Stomach (tissue), 9 donors: Measurements from ENCODE around the gene C1QTNF8. TPM values are rescaled to one million over a fixed set of nuclear protein-coding genes. Genes with fewer than 3 reads are reported as not detected.

Experiments used
- DNase-seq, 2 donors: peaks; one replicate each; pipeline versions ENCODE4 v3.0.0 to v3.0.0-alpha.2; 2013 to 2019
- H3K27ac ChIP-seq, 5 donors: fragments of 200-600 bp in 4 of 5; sonication (generic) in 4 of 5; one replicate each; pipeline ENCODE4 v1.5.1; 2013 to 2019; ENCODE audit warnings: mild to moderate bottlenecking in 1 of 5, moderate library complexity in 1 of 5
- H3K27me3 ChIP-seq, 3 donors: fragments of 200-600 bp; sonication (generic); one replicate each; pipeline ENCODE4 v1.5.1; 2017 to 2019; ENCODE audit warnings: mixed run types in 1 of 3
- H3K36me3 ChIP-seq, 4 donors: fragments of 200-600 bp; sonication (generic); 1 replicate in 3 of 4; 2 replicates in 1 of 4; pipeline ENCODE4 v1.5.1; 2016 to 2019
- H3K4me1 ChIP-seq, 4 donors: fragments of 200-600 bp; sonication (generic); one replicate each; pipeline ENCODE4 v1.5.1; 2016 to 2019
- H3K4me3 ChIP-seq, 4 donors: fragments of 200-600 bp; sonication (generic) in 3 of 4; one replicate each; pipeline ENCODE4 v1.5.1; 2016 to 2019; ENCODE audit warnings: mild to moderate bottlenecking in 1 of 4
- H3K9me3 ChIP-seq, 4 donors: fragments of 200-600 bp; sonication (generic); one replicate each; pipeline ENCODE4 v1.5.1; 2016 to 2019
- CTCF ChIP-seq, 7 experiments: fragments of 450-650 bp in 4 of 7; fragments of 200-600 bp in 3 of 7; sonication (generic) in 3 of 7; IDR thresholded peaks; one replicate each; pipeline ENCODE4 v1.5.1; 2016 to 2019; ENCODE audit warnings: antibody characterized with exemption in 7 of 7, control low read depth in 2 of 7, mild to moderate bottlenecking in 1 of 7
- EP300 ChIP-seq: sonication (generic); formaldehyde crosslinking; IDR thresholded peaks from one replicate; pipeline ENCODE4 v1.6.1; 2017; ENCODE audit warnings: antibody characterized with exemption
- POLR2A ChIP-seq, 4 donors: fragments of 450-650 bp; IDR thresholded peaks; one replicate each; pipeline ENCODE4 v1.6.1; 2016; ENCODE audit warnings: antibody characterized with exemption in 4 of 4, control low read depth in 2 of 4, mild to moderate bottlenecking in 1 of 4, moderate library complexity in 1 of 4
- POLR2AphosphoS5 ChIP-seq, 3 donors: sonication (generic); formaldehyde crosslinking; IDR thresholded peaks; one replicate each; pipeline ENCODE4 v1.6.1; 2016; ENCODE audit warnings: antibody characterized with exemption in 3 of 3
- WGBS, 5 donors: extraction: QIAGEN DNeasy Blood & Tissue Kit in 3 of 5; methylation state at CpG; one replicate each; pipeline versions ENCODE4 v1.1.5 to v1.1.7; 2013 to 2018; 5-methylcytosine and 5-hydroxymethylcytosine counted together
- intact Hi-C: fragments of 100-400 bp; cut with DNase I; formaldehyde crosslinking; loops from one replicate; pipeline ENCODE4 v1.15.1; 2023; ENCODE audit warnings: low total_unique reads
- polyA plus RNA-seq, 3 donors: library from polyadenylated mRNA; stranded (reverse); fragments of 200-250 nt; gene quantifications; one replicate each; pipeline ENCODE4 v1.2.3, GENCODE V29; 2013
- total RNA-seq, 5 donors: library from RNA; depleted of rRNA; stranded (reverse); fragments of >200 nt; gene quantifications; one replicate each; pipeline versions ENCODE4 v1.1.0 to v1.2.3, GENCODE V29; 2014 to 2016
- donor health status: healthy with polysubstance abuse.
- donor health status: Bipolar disorder and iron deficiency.
- donor health status: healthy.

The C1QTNF8 gene
- total and polyA plus RNA-seq, 8 donors: not detected

- H3K4me3 ChIP-seq: no peak overlapping the region
- TF ChIP-seq POLR2A (IDR thresholded peaks at IDR 0.05) (no peak), CTCF (IDR thresholded peaks at IDR 0.05) (no peak)
- H3K27ac ChIP-seq: peak overlapping the region in 3 of 5 donors; percentile 24 to 48 (median 27)
- H3K9me3 ChIP-seq: peaks cover 0 to 2% (median 0%) of the 10 kb centered on the region in 4 donors
- H3K27me3 ChIP-seq: peaks cover 19 to 100% (median 82%) of the 10 kb centered on the region in 3 donors
- H3K36me3 ChIP-seq: no peaks in the 10 kb centered on the region
- H3K4me1 ChIP-seq: peaks cover 13 to 42% (median 24%) of the 10 kb centered on the region in 4 donors
- intact Hi-C loops: no loop called here
- WGBS, 5 donors: 29 to 53% (median 35%) methylated on average over 18 to 36 of the region's 36 CpGs
- no peak for DNase-seq
These were observed 18.0 kb downstream of the C1QTNF8 start for GRCh38 chr16:1077877-1078578.

DNA sequence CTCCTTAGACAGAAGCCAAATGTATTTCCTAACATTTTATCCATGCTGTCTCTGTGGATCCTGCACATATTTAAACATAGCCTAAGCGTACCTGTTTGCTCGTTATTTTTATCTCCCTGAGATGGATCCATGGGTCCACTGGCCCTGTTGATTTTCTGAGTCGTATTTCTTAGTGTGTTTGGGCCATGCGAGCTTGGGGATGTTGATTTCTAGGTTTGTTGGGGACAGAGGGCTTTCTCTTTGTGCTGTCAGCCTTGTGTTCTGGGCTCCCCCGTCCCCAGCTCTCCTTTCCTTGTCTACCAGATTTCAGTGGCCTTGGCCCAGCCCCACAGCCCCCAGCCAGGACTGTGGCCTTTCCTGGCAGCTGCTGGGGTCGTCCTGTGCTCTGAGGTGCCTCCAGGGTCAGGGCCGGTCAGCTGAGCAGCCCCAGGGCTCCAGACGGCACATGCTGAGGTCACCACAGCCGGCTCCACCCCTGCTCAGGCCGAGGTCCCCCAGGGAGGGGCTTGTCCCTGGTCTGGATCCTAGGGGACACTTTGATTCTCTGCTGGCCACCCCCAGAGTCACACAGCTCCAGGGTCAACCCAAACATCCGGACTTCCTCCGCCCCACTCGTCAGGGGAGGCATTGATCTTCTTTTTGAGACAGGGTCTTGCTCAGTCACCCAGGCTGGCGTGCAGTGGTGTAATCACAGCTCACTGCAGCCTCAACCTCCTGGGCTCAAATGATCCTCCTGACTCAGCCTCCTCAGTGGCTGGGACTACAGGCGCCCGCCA, 19.1 kb downstream of the C1QTNF8 start:
- no peak for DNase-seq
- peaks cover 23 to 100% (median 82%) of the 10 kb centered on the region in 3 donors for H3K27me3 ChIP-seq
- peaks cover 13 to 47% (median 28%) of the 10 kb centered on the region in 4 donors for H3K4me1 ChIP-seq
- H3K9me3 ChIP-seq: no peaks in the 10 kb centered on the region
- intact Hi-C loops: no loop called here
- no peak overlapping the region for H3K4me3 ChIP-seq
- H3K36me3 ChIP-seq: no peaks in the 10 kb centered on the region
- no peak overlapping the region for H3K27ac ChIP-seq
- 35 to 46% (median 39%) methylated on average over 11 to 16 of the region's 16 CpGs for WGBS, 5 donors
- TF ChIP-seq CTCF (IDR thresholded peaks at IDR 0.05) (no peak), EP300 (no peak), POLR2A (IDR thresholded peaks at IDR 0.05) (no peak), POLR2AphosphoS5 (IDR thresholded peaks at IDR 0.05) (no peak)

DNA sequence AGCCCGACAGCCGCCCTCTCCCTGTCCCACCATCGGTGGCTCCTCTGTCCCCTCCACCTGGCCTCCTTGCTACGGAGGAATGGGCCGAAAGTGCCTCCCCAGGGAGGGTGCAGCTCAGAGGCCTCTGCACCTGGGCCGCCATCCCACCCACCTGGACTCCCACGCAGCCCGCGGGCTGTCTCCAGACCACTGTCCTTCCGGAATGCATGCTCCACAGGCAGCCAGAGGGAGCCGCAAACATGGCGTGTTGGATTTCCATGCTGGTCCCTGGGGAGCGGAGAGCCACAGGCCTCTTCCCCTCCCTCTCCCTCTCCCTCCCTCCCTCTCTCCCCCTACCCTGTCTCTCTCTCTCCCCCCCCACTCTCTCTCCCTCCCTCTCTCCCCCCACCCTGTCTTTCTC, 20.5 kb downstream of the C1QTNF8 start:
- no peak overlapping the region for H3K27ac ChIP-seq
- WGBS, 5 donors: 69 to 86% (median 82%) methylated on average over 13 of the region's 13 CpGs
- H3K4me1 ChIP-seq: peaks cover 13 to 50% (median 28%) of the 10 kb centered on the region in 4 donors
- peaks cover 30 to 100% (median 82%) of the 10 kb centered on the region in 3 donors for H3K27me3 ChIP-seq
- H3K9me3 ChIP-seq: no peaks in the 10 kb centered on the region
- intact Hi-C loops: no loop called here
- no peak for DNase-seq
- H3K4me3 ChIP-seq: no peak overlapping the region
- no peaks in the 10 kb centered on the region for H3K36me3 ChIP-seq
- TF ChIP-seq CTCF (IDR thresholded peaks at IDR 0.05) (no peak), POLR2AphosphoS5 (IDR thresholded peaks at IDR 0.05) (no peak), POLR2A (IDR thresholded peaks at IDR 0.05) (no peak), EP300 (no peak)

GRCh38 chr16:1074379-1074649, 21.7 kb downstream of the C1QTNF8 start:
- no peak for DNase-seq
- H3K36me3 ChIP-seq: no peaks in the 10 kb centered on the region
- H3K27ac ChIP-seq: no peak overlapping the region
- H3K27me3 ChIP-seq: peaks cover 41 to 100% (median 87%) of the 10 kb centered on the region in 3 donors
- peaks cover 13 to 54% (median 27%) of the 10 kb centered on the region in 4 donors for H3K4me1 ChIP-seq
- H3K9me3 ChIP-seq: no peaks in the 10 kb centered on the region
- WGBS, 5 donors: 63 to 70% (median 68%) methylated on average over 8 to 11 of the region's 11 CpGs
- intact Hi-C loops: no loop called here
- TF ChIP-seq EP300 (no peak), CTCF (IDR thresholded peaks at IDR 0.05) (no peak)
- H3K4me3 ChIP-seq: no peak overlapping the region
